ENCODE results near the gene LIN7C.
A peak's percentile ranks its signal among the peaks of the same experiment; 100 is the strongest.
"Not testable (repeated sequence)": the region's sequence is repeated elsewhere in the genome, so short reads cannot be mapped to it uniquely, and the experiment has no call there.

LIN7C gene

GRCh38 chr11:27451244-27451965 is 55.2 kb downstream of the LIN7C start:
- DNase-seq, result no peak
- no peak overlapping the region for H3K27ac ChIP-seq
- no peaks in the 10 kb centered on the region for H3K36me3 ChIP-seq (replicated peaks)
- TF ChIP-seq, protein P1, sequence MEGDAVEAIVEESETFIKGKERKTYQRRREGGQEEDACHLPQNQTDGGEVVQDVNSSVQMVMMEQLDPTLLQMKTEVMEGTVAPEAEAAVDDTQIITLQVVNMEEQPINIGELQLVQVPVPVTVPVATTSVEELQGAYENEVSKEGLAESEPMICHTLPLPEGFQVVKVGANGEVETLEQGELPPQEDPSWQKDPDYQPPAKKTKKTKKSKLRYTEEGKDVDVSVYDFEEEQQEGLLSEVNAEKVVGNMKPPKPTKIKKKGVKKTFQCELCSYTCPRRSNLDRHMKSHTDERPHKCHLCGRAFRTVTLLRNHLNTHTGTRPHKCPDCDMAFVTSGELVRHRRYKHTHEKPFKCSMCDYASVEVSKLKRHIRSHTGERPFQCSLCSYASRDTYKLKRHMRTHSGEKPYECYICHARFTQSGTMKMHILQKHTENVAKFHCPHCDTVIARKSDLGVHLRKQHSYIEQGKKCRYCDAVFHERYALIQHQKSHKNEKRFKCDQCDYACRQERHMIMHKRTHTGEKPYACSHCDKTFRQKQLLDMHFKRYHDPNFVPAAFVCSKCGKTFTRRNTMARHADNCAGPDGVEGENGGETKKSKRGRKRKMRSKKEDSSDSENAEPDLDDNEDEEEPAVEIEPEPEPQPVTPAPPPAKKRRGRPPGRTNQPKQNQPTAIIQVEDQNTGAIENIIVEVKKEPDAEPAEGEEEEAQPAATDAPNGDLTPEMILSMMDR (IDR thresholded peaks at IDR 0.05; ENCODE audit: low read depth, low read length, missing control alignments), result no peak
- in situ Hi-C loops (cut with HindIII; ENCODE audit: low pct_ligation_motif_present, low sequenced_read_pairs), result no loop called here
- no peaks in the 10 kb centered on the region for H3K27me3 ChIP-seq (replicated peaks)
- no peak overlapping the region for H3K4me3 ChIP-seq (ENCODE audit: low read depth, low read length)

DNA sequence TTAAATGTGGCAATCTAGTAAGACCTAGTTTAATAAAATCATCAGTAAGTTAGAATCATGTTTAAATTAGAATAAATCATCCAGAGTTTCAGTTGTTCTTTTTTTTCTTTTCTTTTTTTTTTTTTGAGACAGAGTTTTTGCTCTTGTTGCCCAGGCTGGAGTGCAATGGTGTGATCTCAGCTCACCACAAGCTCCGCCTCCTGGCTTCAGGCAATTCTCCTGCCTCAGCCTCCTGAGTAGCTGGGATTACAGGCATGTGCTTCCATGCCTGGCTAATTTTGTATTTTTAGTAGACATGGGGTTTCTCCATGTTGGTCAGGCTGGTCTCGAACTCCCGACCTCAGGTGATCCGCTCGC is 58.4 kb downstream of the LIN7C start:
- H3K4me3 ChIP-seq (ENCODE audit: low read depth, low read length); in situ Hi-C loops (cut with HindIII; ENCODE audit: low pct_ligation_motif_present, low sequenced_read_pairs); H3K36me3 ChIP-seq (replicated peaks); DNase-seq; H3K27me3 ChIP-seq (replicated peaks): not testable (repeated sequence)
- H3K27ac ChIP-seq, result peak overlapping the region; percentile 38

- Histone ChIP-seq H3K36me3 (replicated peaks) (no peaks in the 10 kb centered on the region), H3K4me3 (ENCODE audit: low read depth, low read length) (no peak overlapping the region), H3K27ac (peak overlapping the region; percentile 38), H3K27me3 (replicated peaks) (no peaks in the 10 kb centered on the region)
- TF ChIP-seq, protein P1 (IDR thresholded peaks at IDR 0.05; ENCODE audit: low read depth, low read length, missing control alignments), result no peak
- no peak for DNase-seq
- in situ Hi-C loops (cut with HindIII; ENCODE audit: low pct_ligation_motif_present, low sequenced_read_pairs), result no loop called here
These were observed 59.0 kb downstream of the LIN7C start for GRCh38 chr11:27447288-27448183.

DNA sequence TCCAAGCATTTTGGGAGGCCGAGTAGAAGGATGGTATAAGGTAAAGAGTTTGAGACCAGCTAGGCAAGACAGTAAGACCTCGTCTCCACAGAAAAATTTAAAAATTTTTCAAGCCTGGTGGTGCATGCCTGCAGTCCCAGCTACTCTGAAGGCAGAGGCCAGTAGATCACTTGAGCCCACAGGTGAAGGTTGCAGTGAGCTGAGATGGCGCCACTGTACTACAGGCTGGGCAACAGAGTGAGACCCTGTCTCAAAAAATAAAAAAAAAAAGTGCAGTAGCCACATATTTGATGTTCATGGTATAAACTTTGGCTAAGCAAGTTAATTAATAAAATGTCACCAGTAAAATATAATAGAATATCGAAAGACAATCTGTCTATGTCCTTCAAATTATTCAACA is 60.9 kb downstream of the LIN7C start:
- Histone ChIP-seq H3K27ac (no peak overlapping the region), H3K4me3 (ENCODE audit: low read depth, low read length) (no peak overlapping the region), H3K27me3 (replicated peaks) (no peaks in the 10 kb centered on the region), H3K36me3 (replicated peaks) (no peaks in the 10 kb centered on the region)
- in situ Hi-C loops (cut with HindIII; ENCODE audit: low pct_ligation_motif_present, low sequenced_read_pairs), result no loop called here
- no peak for DNase-seq
- TF ChIP-seq, protein P1 (IDR thresholded peaks at IDR 0.05; ENCODE audit: low read depth, low read length, missing control alignments), result no peak

- Histone ChIP-seq H3K27ac (no peak overlapping the region), H3K27me3 (replicated peaks) (no peaks in the 10 kb centered on the region), H3K4me3 (ENCODE audit: low read depth, low read length) (no peak overlapping the region), H3K36me3 (replicated peaks) (no peaks in the 10 kb centered on the region)
- TF ChIP-seq, protein P1 (IDR thresholded peaks at IDR 0.05; ENCODE audit: low read depth, low read length, missing control alignments), result no peak
- in situ Hi-C loops (cut with HindIII; ENCODE audit: low pct_ligation_motif_present, low sequenced_read_pairs), result no loop called here
- no peak for DNase-seq
These were observed 61.8 kb downstream of the LIN7C start for GRCh38 chr11:27444801-27445215.

Measured in brain microvascular endothelial cell (primary cell).